ENCODE results near the gene BTG1. TPM values are rescaled to one million over a fixed set of nuclear protein-coding genes. Genes with fewer than 3 reads are reported as not detected.

BTG1 gene
- total and polyA plus RNA-seq, 9 of the 15 experiments (the other 6 are each of a cell fraction or from before 2014, with no cell fraction given), result 3.7 to 28.6 (median 7.4) TPM

DNA sequence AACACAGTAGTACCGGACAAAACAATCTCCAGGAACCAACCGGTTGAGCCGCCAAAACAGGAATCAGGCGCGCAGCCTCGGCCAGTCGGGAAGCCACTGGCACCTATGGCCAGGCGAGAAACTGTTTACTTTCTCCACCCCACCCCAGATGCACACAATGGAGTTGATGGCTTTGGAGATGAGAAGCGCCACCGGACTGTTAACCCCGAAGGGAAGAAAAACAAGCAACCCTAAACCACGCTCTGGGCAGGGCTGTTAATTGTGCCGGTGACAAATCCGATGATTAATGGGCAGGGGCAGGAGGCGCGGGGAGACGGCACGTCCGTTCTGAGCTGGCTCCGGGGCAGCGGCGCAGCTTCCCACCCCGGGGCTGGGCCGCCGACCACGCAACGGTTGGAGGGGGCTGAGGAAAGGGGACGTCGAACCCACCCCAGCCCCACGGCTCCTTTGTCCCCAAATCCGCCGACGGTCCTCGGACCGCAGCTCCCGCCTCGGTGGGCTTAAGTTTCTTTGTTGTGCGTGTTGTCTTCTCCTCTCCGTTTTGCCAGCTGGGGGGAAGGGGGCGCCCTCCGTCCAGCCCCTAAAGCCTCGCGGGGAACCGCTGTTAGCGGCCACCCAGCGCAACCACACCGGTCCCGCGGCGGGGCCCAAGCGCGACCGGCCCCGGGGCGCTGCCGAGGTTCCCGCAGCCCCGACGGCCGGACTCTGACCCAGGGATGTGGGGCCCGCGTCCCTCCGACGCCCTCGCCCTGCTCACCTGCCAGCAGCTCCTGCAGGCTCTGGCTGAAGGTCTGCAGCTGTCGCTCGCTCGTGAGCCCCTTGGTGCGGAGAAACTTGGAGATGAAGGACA is 790 bp downstream of the BTG1 start:
- intact Hi-C loops (cut with micrococcal nuclease) (loop anchor here (1.0 to 10.0 kb wide), 12 partner anchors 68 to 762 kb away; no protein-coding TSS in a partner anchor), in situ Hi-C loops (cut with MboI) (loop anchor here (5.0 kb wide), 1 partner anchor 422 kb away; no protein-coding TSS in a partner anchor)
- H3K4me3 ChIP-seq, result peak overlapping the region; percentile 88
- BruUV-seq (replicated peaks), result no TSS peak
- H3K79me2 ChIP-seq (ENCODE audit: control insufficient read depth, insufficient read depth, low read length), result peaks cover 73% of the 10 kb centered on the region
- peak overlapping the region; percentile 67 for H2AFZ ChIP-seq (ENCODE audit: low read depth, low read length)
- DNase-seq (ENCODE audit: extremely low read depth in 1 of 4, low spot score in 3 of 4) (peak; percentile 42 to 72 (median 44)), ATAC-seq (peak; percentile 22), FAIRE-seq (no peak)
- no peaks in the 10 kb centered on the region for H3K27me3 ChIP-seq (ENCODE audit: control insufficient read depth in 2 of 2, insufficient read depth in 2 of 2, low read length in 2 of 2)
- H3K9me1 ChIP-seq (ENCODE audit: control insufficient read depth, insufficient read depth, low read length), result no peaks in the 10 kb centered on the region
- H4K20me1 ChIP-seq (replicated peaks; ENCODE audit: control insufficient read depth, insufficient read depth, low read length), result peaks cover 35% of the 10 kb centered on the region
- CTCF ChIA-PET (ENCODE audit: low intra/inter-chr PET ratio), result interaction anchor here (1.4 kb wide), 1 partner anchor 261 kb away, joined by 4 read pairs; no protein-coding TSS in a partner anchor
- H3K9ac ChIP-seq (ENCODE audit: insufficient read depth in 1 of 2, low read depth in 2 of 2, low read length in 2 of 2), result peak overlapping the region; percentile 82 to 93
- H3K4me2 ChIP-seq (ENCODE audit: insufficient read depth, low read length), result peak overlapping the region; percentile 87
- WGBS (ENCODE audit: insufficient coverage, low coverage, missing lambda C conversion rate), result under 1% methylated on average over 55 of the region's 69 CpGs
- H3K9me3 ChIP-seq (replicated peaks; ENCODE audit: control insufficient read depth, insufficient read depth, low read depth, low read length), result no peaks in the 10 kb centered on the region
- peaks cover 44% of the 10 kb centered on the region for H3K36me3 ChIP-seq (ENCODE audit: control insufficient read depth, insufficient read depth, low read length)
- H3K27ac ChIP-seq (ENCODE audit: extremely low read depth, low read depth, low read length), result peak overlapping the region; percentile 87
- POLR2A ChIA-PET, result interaction anchor here (0.5 to 3.8 kb wide), 106 partner anchors 8 to 1232 kb away, joined by 3 to 47 read pairs (median 4); no protein-coding TSS in a partner anchor
- H3K4me1 ChIP-seq (replicated peaks in 1 of 2; ENCODE audit: control insufficient read depth in 2 of 2, insufficient read depth in 2 of 2, low read length in 2 of 2), result peaks cover 14 to 22% of the 10 kb centered on the region in 2 experiments
- TF ChIP-seq, protein P1, sequence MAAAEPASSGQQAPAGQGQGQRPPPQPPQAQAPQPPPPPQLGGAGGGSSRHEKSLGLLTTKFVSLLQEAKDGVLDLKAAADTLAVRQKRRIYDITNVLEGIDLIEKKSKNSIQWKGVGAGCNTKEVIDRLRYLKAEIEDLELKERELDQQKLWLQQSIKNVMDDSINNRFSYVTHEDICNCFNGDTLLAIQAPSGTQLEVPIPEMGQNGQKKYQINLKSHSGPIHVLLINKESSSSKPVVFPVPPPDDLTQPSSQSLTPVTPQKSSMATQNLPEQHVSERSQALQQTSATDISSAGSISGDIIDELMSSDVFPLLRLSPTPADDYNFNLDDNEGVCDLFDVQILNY (CRISPR knock-in tag; IDR thresholded peaks at IDR 0.05), result 0 out of 2 replicates have a peak, but pooled peaks have one; percentile 61
- TF ChIP-seq SRSF1 (IDR thresholded peaks at IDR 0.05; ENCODE audit: low read depth, low read length) (no peak), ZC3H4 (CRISPR knock-in tag; IDR thresholded peaks at IDR 0.05; ENCODE audit: borderline replicate concordance) (peak; percentile 99)
- TF ChIP-seq, protein P2, sequence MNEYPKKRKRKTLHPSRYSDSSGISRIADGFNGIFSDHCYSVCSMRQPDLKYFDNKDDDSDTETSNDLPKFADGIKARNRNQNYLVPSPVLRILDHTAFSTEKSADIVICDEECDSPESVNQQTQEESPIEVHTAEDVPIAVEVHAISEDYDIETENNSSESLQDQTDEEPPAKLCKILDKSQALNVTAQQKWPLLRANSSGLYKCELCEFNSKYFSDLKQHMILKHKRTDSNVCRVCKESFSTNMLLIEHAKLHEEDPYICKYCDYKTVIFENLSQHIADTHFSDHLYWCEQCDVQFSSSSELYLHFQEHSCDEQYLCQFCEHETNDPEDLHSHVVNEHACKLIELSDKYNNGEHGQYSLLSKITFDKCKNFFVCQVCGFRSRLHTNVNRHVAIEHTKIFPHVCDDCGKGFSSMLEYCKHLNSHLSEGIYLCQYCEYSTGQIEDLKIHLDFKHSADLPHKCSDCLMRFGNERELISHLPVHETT (CRISPR knock-in tag; conservative IDR thresholded peaks at IDR 0.05 in 1 of 2, IDR thresholded peaks at IDR 0.05 in 1 of 2), result 0 out of 4 replicates have a peak, but pooled peaks of 1 of the 2 experiments have one; percentile 32
- TF ChIP-seq, protein P3, sequence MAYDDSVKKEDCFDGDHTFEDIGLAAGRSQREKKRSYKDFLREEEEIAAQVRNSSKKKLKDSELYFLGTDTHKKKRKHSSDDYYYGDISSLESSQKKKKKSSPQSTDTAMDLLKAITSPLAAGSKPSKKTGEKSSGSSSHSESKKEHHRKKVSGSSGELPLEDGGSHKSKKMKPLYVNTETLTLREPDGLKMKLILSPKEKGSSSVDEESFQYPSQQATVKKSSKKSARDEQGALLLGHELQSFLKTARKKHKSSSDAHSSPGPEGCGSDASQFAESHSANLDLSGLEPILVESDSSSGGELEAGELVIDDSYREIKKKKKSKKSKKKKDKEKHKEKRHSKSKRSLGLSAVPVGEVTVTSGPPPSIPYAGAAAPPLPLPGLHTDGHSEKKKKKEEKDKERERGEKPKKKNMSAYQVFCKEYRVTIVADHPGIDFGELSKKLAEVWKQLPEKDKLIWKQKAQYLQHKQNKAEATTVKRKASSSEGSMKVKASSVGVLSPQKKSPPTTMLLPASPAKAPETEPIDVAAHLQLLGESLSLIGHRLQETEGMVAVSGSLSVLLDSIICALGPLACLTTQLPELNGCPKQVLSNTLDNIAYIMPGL (CRISPR knock-in tag; IDR thresholded peaks at IDR 0.05), result peak; percentile 62; the same call in 1 of the 2 replicates

All from K562 (cell line).